ENCODE measurements around the gene PALLD. TPM values are rescaled to one million over a fixed set of nuclear protein-coding genes. Genes with fewer than 3 reads are reported as not detected.

Gene PALLD
- total RNA-seq, 1 experiment from 2014 or later, result 23.7 TPM

DNA sequence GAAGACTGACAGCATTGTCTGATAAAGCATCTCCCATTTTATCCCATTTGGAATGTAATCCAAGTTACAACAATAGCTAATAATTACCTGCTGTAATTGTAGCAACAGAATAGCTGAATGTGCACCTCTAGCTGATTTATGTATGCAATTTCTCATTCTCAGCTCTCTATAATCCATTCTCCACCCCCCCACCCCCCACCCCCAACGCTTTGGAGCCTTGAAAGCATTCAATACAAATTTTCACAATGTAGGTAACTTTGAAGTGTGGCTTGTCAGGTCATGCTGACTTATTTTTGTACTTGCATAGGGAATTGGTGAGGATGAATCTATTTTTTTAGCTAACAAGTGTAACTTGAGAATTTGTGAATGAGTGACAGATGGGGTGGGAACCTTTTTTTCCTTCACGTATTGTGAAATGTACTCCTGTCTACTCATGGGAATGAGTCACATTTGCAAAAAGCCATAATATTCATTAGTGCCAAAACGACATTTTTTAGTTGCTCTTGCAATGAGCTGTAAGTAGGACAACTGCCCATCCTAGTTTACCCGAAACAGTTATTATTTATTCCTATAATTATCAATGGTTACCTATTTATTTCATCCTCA lies 159.3 kb downstream of the PALLD start:
- H3K4me1 Mint-ChIP-seq, result peaks cover 44% of the 10 kb centered on the region

DNA sequence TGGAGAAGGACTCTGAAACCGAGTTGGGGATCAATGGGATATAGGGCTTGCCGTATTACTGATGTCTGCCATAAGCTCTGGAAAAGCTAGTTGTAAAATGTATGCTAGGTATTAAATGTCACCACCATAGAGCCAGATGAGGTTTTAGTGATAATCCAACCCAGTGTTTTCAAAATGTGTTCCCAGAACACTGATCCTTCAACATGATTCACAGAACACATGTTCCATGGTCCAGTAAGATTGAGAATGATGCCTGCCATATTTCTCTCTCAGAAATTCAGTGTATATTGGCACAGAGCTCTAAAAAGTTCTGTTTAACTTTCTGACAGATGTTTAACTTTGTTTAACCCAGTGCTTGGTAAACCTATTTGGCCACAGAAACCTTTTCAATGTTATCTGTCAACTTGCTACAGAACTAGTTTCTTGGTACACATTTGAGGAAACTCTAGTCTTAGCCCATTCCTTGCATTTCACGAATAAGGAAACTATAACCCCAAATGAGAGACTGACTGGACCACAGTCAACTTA lies 160.2 kb downstream of the PALLD start:
- DNase-seq (ENCODE audit: low spot score) (no peak), ATAC-seq (no peak)
- H3K27me3 Mint-ChIP-seq (ENCODE audit: low read depth), result no peaks in the 10 kb centered on the region
- no peaks in the 10 kb centered on the region for H3K36me3 Mint-ChIP-seq
- no peak overlapping the region for H3K27ac Mint-ChIP-seq
- peaks cover 35% of the 10 kb centered on the region for H3K4me1 Mint-ChIP-seq
- TF ChIP-seq, protein P1, sequence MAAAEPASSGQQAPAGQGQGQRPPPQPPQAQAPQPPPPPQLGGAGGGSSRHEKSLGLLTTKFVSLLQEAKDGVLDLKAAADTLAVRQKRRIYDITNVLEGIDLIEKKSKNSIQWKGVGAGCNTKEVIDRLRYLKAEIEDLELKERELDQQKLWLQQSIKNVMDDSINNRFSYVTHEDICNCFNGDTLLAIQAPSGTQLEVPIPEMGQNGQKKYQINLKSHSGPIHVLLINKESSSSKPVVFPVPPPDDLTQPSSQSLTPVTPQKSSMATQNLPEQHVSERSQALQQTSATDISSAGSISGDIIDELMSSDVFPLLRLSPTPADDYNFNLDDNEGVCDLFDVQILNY (CRISPR knock-in tag; IDR thresholded peaks at IDR 0.05), result no peak
- no peak for TF ChIP-seq NR3C1 (CRISPR knock-in tag; conservative IDR thresholded peaks at IDR 0.05; ENCODE audit: low read depth)
- no peak for TF ChIP-seq OVOL2 (CRISPR knock-in tag; IDR thresholded peaks at IDR 0.05; ENCODE audit: borderline replicate concordance)
- TF ChIP-seq, protein P2, sequence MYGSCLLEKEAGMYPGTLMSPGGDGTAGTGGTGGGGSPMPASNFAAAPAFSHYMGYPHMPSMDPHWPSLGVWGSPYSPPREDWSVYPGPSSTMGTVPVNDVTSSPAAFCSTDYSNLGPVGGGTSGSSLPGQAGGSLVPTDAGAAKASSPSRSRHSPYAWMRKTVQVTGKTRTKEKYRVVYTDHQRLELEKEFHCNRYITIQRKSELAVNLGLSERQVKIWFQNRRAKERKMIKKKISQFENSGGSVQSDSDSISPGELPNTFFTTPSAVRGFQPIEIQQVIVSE (CRISPR knock-in tag; IDR thresholded peaks at IDR 0.05; ENCODE audit: borderline replicate concordance), result no peak
- TF ChIP-seq, protein P3, sequence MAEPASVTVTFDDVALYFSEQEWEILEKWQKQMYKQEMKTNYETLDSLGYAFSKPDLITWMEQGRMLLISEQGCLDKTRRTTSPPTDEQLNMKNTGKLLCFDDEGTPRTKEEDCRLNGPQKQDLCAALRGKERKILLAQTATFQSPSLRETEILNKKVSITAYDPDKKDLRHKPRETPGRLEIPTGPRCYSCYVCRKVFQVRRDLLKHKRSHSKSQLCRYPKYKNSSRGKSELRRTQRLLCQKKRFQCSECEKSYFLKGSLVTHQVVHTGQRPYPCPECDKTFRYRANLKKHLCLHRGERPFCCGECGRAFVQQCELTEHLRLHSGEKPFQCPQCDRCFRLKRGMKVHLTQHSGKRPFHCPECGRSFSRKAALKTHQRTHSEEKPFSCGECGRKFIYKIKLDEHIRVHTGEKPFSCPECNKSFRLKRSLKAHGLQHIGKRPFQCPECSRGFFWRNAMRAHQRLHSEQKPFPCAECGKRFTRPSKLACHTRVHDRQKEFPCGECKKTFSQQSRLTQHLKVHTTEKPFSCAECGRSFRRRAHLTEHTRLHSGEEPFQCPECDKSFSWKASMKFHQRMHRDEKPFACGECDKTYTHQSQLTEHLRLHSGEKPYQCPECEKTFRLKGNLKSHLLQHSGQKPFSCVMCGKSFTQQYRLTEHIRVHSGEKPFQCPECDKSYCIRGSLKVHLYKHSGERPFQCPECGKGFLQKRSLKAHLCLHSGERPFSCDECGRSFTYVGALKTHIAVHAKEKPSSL (CRISPR knock-in tag; conservative IDR thresholded peaks at IDR 0.05), result no peak
- TF ChIP-seq TCF7 (CRISPR knock-in tag; IDR thresholded peaks at IDR 0.05; ENCODE audit: low read depth), result no peak
- ChIA-PET POLR2A (interaction anchor here (0.6 kb wide), 1 partner anchor 353 kb away, joined by 3 read pairs; the partner anchor contains the start of gene CBR4), CTCF (no interaction called here)
- H3K9me3 Mint-ChIP-seq, result no peaks in the 10 kb centered on the region
- H3K4me3 Mint-ChIP-seq, result no peak overlapping the region

More for the DNA sequence above, 159.3 kb downstream of the PALLD start:
- TF ChIP-seq, protein P4, sequence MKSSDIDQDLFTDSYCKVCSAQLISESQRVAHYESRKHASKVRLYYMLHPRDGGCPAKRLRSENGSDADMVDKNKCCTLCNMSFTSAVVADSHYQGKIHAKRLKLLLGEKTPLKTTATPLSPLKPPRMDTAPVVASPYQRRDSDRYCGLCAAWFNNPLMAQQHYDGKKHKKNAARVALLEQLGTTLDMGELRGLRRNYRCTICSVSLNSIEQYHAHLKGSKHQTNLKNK (CRISPR knock-in tag; IDR thresholded peaks at IDR 0.05), result no peak
- TF ChIP-seq, protein P5, sequence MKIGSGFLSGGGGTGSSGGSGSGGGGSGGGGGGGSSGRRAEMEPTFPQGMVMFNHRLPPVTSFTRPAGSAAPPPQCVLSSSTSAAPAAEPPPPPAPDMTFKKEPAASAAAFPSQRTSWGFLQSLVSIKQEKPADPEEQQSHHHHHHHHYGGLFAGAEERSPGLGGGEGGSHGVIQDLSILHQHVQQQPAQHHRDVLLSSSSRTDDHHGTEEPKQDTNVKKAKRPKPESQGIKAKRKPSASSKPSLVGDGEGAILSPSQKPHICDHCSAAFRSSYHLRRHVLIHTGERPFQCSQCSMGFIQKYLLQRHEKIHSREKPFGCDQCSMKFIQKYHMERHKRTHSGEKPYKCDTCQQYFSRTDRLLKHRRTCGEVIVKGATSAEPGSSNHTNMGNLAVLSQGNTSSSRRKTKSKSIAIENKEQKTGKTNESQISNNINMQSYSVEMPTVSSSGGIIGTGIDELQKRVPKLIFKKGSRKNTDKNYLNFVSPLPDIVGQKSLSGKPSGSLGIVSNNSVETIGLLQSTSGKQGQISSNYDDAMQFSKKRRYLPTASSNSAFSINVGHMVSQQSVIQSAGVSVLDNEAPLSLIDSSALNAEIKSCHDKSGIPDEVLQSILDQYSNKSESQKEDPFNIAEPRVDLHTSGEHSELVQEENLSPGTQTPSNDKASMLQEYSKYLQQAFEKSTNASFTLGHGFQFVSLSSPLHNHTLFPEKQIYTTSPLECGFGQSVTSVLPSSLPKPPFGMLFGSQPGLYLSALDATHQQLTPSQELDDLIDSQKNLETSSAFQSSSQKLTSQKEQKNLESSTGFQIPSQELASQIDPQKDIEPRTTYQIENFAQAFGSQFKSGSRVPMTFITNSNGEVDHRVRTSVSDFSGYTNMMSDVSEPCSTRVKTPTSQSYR (CRISPR knock-in tag; IDR thresholded peaks at IDR 0.05), result no peak
- no peak for TF ChIP-seq SMAD4 (CRISPR knock-in tag; IDR thresholded peaks at IDR 0.05)
- TF ChIP-seq CREM (CRISPR knock-in tag; IDR thresholded peaks at IDR 0.05), result no peak
- TF ChIP-seq FOXP1 (CRISPR knock-in tag; IDR thresholded peaks at IDR 0.05; ENCODE audit: borderline replicate concordance), result no peak
- TF ChIP-seq FOXJ3 (CRISPR knock-in tag; IDR thresholded peaks at IDR 0.05; ENCODE audit: borderline replicate concordance), result no peak
- no peak for TF ChIP-seq NFATC4 (CRISPR knock-in tag; IDR thresholded peaks at IDR 0.05)
- TF ChIP-seq, protein P6, sequence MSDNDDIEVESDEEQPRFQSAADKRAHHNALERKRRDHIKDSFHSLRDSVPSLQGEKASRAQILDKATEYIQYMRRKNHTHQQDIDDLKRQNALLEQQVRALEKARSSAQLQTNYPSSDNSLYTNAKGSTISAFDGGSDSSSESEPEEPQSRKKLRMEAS (CRISPR knock-in tag; IDR thresholded peaks at IDR 0.05), result no peak
- TF ChIP-seq, protein P7, sequence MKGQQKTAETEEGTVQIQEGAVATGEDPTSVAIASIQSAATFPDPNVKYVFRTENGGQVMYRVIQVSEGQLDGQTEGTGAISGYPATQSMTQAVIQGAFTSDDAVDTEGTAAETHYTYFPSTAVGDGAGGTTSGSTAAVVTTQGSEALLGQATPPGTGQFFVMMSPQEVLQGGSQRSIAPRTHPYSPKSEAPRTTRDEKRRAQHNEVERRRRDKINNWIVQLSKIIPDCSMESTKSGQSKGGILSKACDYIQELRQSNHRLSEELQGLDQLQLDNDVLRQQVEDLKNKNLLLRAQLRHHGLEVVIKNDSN (CRISPR knock-in tag; IDR thresholded peaks at IDR 0.05), result no peak
- TF ChIP-seq ZNF317 (CRISPR knock-in tag; IDR thresholded peaks at IDR 0.05; ENCODE audit: borderline replicate concordance, low read depth), result no peak
- no peaks in the 10 kb centered on the region for H3K27me3 Mint-ChIP-seq (ENCODE audit: low read depth)
- H3K9me3 Mint-ChIP-seq, result no peaks in the 10 kb centered on the region
- H3K27ac Mint-ChIP-seq, result no peak overlapping the region
- CTCF ChIA-PET, result no interaction called here
- H3K4me3 Mint-ChIP-seq, result no peak overlapping the region
- POLR2A ChIA-PET, result interaction anchor here (0.6 kb wide), 1 partner anchor 354 kb away, joined by 3 read pairs; the partner anchor contains the start of gene CBR4
- H3K36me3 Mint-ChIP-seq, result no peaks in the 10 kb centered on the region
- ATAC-seq, result no peak
- DNase-seq (ENCODE audit: low spot score), result no peak

All from WTC11 (cell line).